ENCODE results near the gene SLC1A5.
"Not testable (repeated sequence)": the region's sequence is repeated elsewhere in the genome, so short reads cannot be mapped to it uniquely, and the experiment has no call there.

Gene SLC1A5

GRCh38 chr19:46766569-46767317, 21.7 kb downstream of the SLC1A5 start:
- no peak for DNase-seq

- DNase-seq, result no peak
Measured at GRCh38 chr19:46764817-46765291, 23.5 kb downstream of the SLC1A5 start.

- no peak for DNase-seq
Measured at GRCh38 chr19:46762245-46762890, 26.0 kb downstream of the SLC1A5 start.

- DNase-seq, result no peak
Measured at GRCh38 chr19:46761418-46761831, 27.0 kb downstream of the SLC1A5 start.

- not testable (repeated sequence) for DNase-seq
Measured at GRCh38 chr19:46760897-46761296, 27.5 kb downstream of the SLC1A5 start.

- DNase-seq, result no peak
Measured at GRCh38 chr19:46760363-46760762, 28.0 kb downstream of the SLC1A5 start.

- no peak for DNase-seq
Measured at GRCh38 chr19:46759817-46760333, 28.5 kb downstream of the SLC1A5 start.

GRCh38 chr19:46759206-46759605, 29.2 kb downstream of the SLC1A5 start:
- DNase-seq, result no peak

- no peak for DNase-seq
Measured at GRCh38 chr19:46756544-46756888, 31.9 kb downstream of the SLC1A5 start.

- no peak for DNase-seq
Measured at GRCh38 chr19:46755853-46756543, 32.4 kb downstream of the SLC1A5 start.

GRCh38 chr19:46755077-46755852, 33.1 kb downstream of the SLC1A5 start:
- DNase-seq, result no peak

GRCh38 chr19:46753420-46754155, 34.8 kb downstream of the SLC1A5 start:
- DNase-seq, result no peak

- DNase-seq, result peak; percentile 63
Measured at GRCh38 chr19:46748325-46749109, 39.9 kb downstream of the SLC1A5 start.

GRCh38 chr19:46746281-46747057, 41.9 kb downstream of the SLC1A5 start, which contains the start of gene STRN4:
STRN4 (minus strand) TSS chr19:46746450; CDS start chr19:46746430, 20 bp downstream.
- DNase-seq, result peak; percentile 42

GRCh38 chr19:46745521-46746280, 42.7 kb downstream of the SLC1A5 start, which contains the start of gene FKRP:
FKRP (plus strand) TSS chr19:46746057; CDS start chr19:46755451, 9,394 bp downstream.
- DNase-seq, result no peak

- no peak for DNase-seq
Measured at GRCh38 chr19:46745030-46745429, 43.4 kb downstream of the SLC1A5 start.

- no peak for DNase-seq
Measured at GRCh38 chr19:46744005-46744691, 44.2 kb downstream of the SLC1A5 start.

GRCh38 chr19:46742926-46743480, 45.4 kb downstream of the SLC1A5 start:
- DNase-seq, result no peak
